K562 (cell line): ENCODE data around the gene SLC35G2. TPM values are rescaled to one million over a fixed set of nuclear protein-coding genes. Genes with fewer than 3 reads are reported as not detected.

Source experiments
- CBX2 ChIP-seq: fragments of 200-600 bp; sonication (generic); IDR thresholded peaks from one replicate; pipeline ENCODE4 v1.6.1; 2012; ENCODE audit warnings: mild to moderate bottlenecking, low read length, inconsistent platforms; ENCODE audit not compliant: insufficient read depth, poor library complexity, severe bottlenecking
- CEBPB ChIP-seq: fragments of 450-650 bp; IDR thresholded peaks from 2 replicates; pipeline ENCODE4 v1.6.1; 2016; ENCODE audit warnings: missing genetic modification characterization, missing compliant biosample characterization
- DMBX1 ChIP-seq: fragments of 250-450 bp; sonication (Bioruptor Pico); IDR thresholded peaks from 2 replicates; pipeline ENCODE4 v1.8.0; 2022; ENCODE audit warnings: inconsistent platforms, mild to moderate bottlenecking, moderate library complexity, borderline replicate concordance
- ESRRB ChIP-seq: fragments of 250-450 bp; sonication (Bioruptor Pico); IDR thresholded peaks from 2 replicates; pipeline ENCODE4 v1.5.0; 2020; ENCODE audit warnings: mild to moderate bottlenecking, moderate library complexity, borderline replicate concordance
- GTF2F1 ChIP-seq: IDR thresholded peaks from 2 replicates; pipeline ENCODE4 v1.6.1; 2011; ENCODE audit warnings: low read depth, low read length, improper control_type of control experiment
- HMG20A ChIP-seq: fragments of 450-650 bp; formaldehyde crosslinking; conservative IDR thresholded peaks from 2 replicates; pipeline ENCODE4 v1.4.0; 2020; ENCODE audit warnings: mild to moderate bottlenecking, mixed read lengths
- HNRNPUL1 ChIP-seq: fragments of 200-400 bp; formaldehyde crosslinking; IDR thresholded peaks from 2 replicates; pipeline ENCODE4 v1.6.1; 2017; ENCODE audit warnings: low read length
- JUND ChIP-seq, 2 experiments: IDR thresholded peaks; 2 replicates in 1 of 2; 3 replicates in 1 of 2; pipeline ENCODE4 v1.6.1; 2011; ENCODE audit warnings: borderline replicate concordance in 2 of 2, low read depth in 2 of 2, low read length in 2 of 2, improper control_type of control experiment in 1 of 2, missing biosample characterization in 1 of 2, missing genetic modification characterization in 1 of 2, missing genetic modification reagents in 1 of 2
- KDM2B ChIP-seq: fragments of 250-450 bp; sonication (Bioruptor Pico); IDR thresholded peaks from 2 replicates; pipeline ENCODE4 v1.8.0; 2021; ENCODE audit warnings: mild to moderate bottlenecking, moderate library complexity
- MAFF ChIP-seq: IDR thresholded peaks from 2 replicates; pipeline ENCODE4 v1.6.1; 2012; ENCODE audit warnings: low read length, improper control_type of control experiment
- MAFG ChIP-seq: fragments of 450-650 bp; conservative IDR thresholded peaks from 2 replicates; pipeline ENCODE4 v1.6.1; 2016; ENCODE audit warnings: missing genetic modification characterization, missing compliant biosample characterization
- MAX ChIP-seq: sonication (generic); formaldehyde crosslinking; IDR thresholded peaks from 2 replicates; pipeline ENCODE4 v1.9.0; 2022; ENCODE audit warnings: mild to moderate bottlenecking, missing genetic modification reagents
- MEIS2 ChIP-seq: fragments of 450-650 bp; IDR thresholded peaks from 2 replicates; pipeline ENCODE4 v1.6.1; 2014; ENCODE audit warnings: mild to moderate bottlenecking; ENCODE audit not compliant: partially characterized antibody
- MTF1 ChIP-seq: fragments of 250-450 bp; sonication (Bioruptor Pico); IDR thresholded peaks from 2 replicates; pipeline ENCODE4 v1.9.0; 2021; ENCODE audit warnings: moderate library complexity, mild to moderate bottlenecking, inconsistent platforms, borderline replicate concordance
- PHB ChIP-seq: fragments of 250-450 bp; sonication (Bioruptor Pico); IDR thresholded peaks from 2 replicates; pipeline ENCODE4 v1.5.0; 2021
- PHB2 ChIP-seq: fragments of 450-650 bp; IDR thresholded peaks from 2 replicates; pipeline ENCODE4 v1.6.1; 2017; ENCODE audit warnings: low read depth
- RFX5 ChIP-seq: IDR thresholded peaks from 2 replicates; pipeline ENCODE4 v1.6.1; 2011; ENCODE audit warnings: low read depth, mild to moderate bottlenecking, improper control_type of control experiment, low read length
- TCF3 ChIP-seq: sonication (generic); formaldehyde crosslinking; IDR thresholded peaks from 2 replicates; pipeline ENCODE4 v1.4.0; 2020; ENCODE audit warnings: mild to moderate bottlenecking, missing genetic modification reagents
- TEAD1 ChIP-seq, 2 experiments: fragments of 450-650 bp in 1 of 2; sonication (generic) in 1 of 2; formaldehyde crosslinking; IDR thresholded peaks; 2 replicates each; pipeline versions ENCODE4 v1.4.0 to v1.8.0; 2020 to 2022; ENCODE audit warnings: mild to moderate bottlenecking in 2 of 2, missing genetic modification reagents in 1 of 2
- USF2 ChIP-seq: sonication (generic); formaldehyde crosslinking; IDR thresholded peaks from 2 replicates; pipeline ENCODE4 v1.5.0; 2020; ENCODE audit warnings: missing genetic modification reagents
- ZEB2 ChIP-seq: fragments of 450-650 bp; IDR thresholded peaks from 2 replicates; pipeline ENCODE4 v1.6.1; 2016
- ZNF224 ChIP-seq: sonication (generic); formaldehyde crosslinking; IDR thresholded peaks from 2 replicates; pipeline ENCODE4 v1.8.0; 2022; ENCODE audit warnings: mild to moderate bottlenecking, missing genetic modification reagents
- ZNF561 ChIP-seq: fragments of 450-650 bp; formaldehyde crosslinking; conservative IDR thresholded peaks from 2 replicates; pipeline ENCODE4 v1.4.0; 2020; ENCODE audit warnings: mild to moderate bottlenecking, moderate library complexity
- ZNF780A ChIP-seq: fragments of 250-450 bp; sonication (Bioruptor Pico); IDR thresholded peaks from 2 replicates; pipeline ENCODE4 v1.5.0; 2021; ENCODE audit warnings: mild to moderate bottlenecking
- ZNF79 ChIP-seq: fragments of 250-450 bp; sonication (Bioruptor Pico); IDR thresholded peaks from 2 replicates; pipeline ENCODE4 v1.4.0; 2020; ENCODE audit warnings: low read depth, mild to moderate bottlenecking, moderate library complexity
- ZSCAN29 ChIP-seq: fragments of 450-650 bp; IDR thresholded peaks from 2 replicates; pipeline ENCODE4 v1.6.1; 2017
- polyA plus RNA-seq, 8 experiments: library from polyadenylated mRNA; depleted of rRNA in 4 of 8; stranded (reverse) in 5 of 8; unstranded in 3 of 8; fragments of >200 nt; fragmentation: Nextera tagmentation in 2 of 8; fragmentation: Illumina TruSeq in 1 of 8; extraction: Ambion mirVana in 2 of 8; extraction: Trizol in 1 of 8; gene quantifications; 2 replicates each; pipeline versions ENCODE4 v1.2.1 to v1.2.3, GENCODE V29; 2011 to 2014; ENCODE audit warnings: inconsistent platforms in 1 of 8, missing spikeins in 1 of 8
- total RNA-seq, 7 experiments: library from RNA; depleted of rRNA in 6 of 7; stranded (reverse); fragments of >200 nt in 6 of 7; fragmentation: Illumina TruSeq in 2 of 7; extraction: Trizol in 2 of 7; gene quantifications; 2 replicates each; pipeline versions ENCODE4 v1.2.1 to v1.2.3, GENCODE V29; 2011 to 2021; ENCODE audit warnings: low replicate concordance in 1 of 7
- TF ChIP-seq, protein P1 (sequence below): fragments of 200-400 bp; formaldehyde crosslinking; IDR thresholded peaks from 2 replicates; pipeline ENCODE4 v1.6.1; 2017; ENCODE audit warnings: mild to moderate bottlenecking, low read depth, low read length, moderate library complexity

Gene SLC35G2
- total and polyA plus RNA-seq, 9 of the 15 experiments (the other 6 are each of a cell fraction or from before 2014, with no cell fraction given), result 2.6 to 5.9 (median 3.2) TPM

- no peak for TF ChIP-seq HMG20A (CRISPR knock-in tag)
- no peak for TF ChIP-seq ESRRB
- TF ChIP-seq JUND (IDR thresholded peaks at IDR 0.05; ENCODE audit: borderline replicate concordance, low read depth, low read length), result peak; percentile 72; the same call in 1 of the 2 replicates
- peak; percentile 55; the same call in 1 of the 3 replicates for TF ChIP-seq JUND (tag; IDR thresholded peaks at IDR 0.05; ENCODE audit: borderline replicate concordance, low read depth, low read length)
- TF ChIP-seq MAFF, result peak; percentile 76
- no peak for TF ChIP-seq RFX5
- no peak for TF ChIP-seq CBX2
- TF ChIP-seq GTF2F1, result no peak
- no peak for TF ChIP-seq USF2 (CRISPR knock-in tag)
- TF ChIP-seq ZNF561, result no peak
- TF ChIP-seq ZSCAN29, result no peak
- no peak for TF ChIP-seq HNRNPUL1
- no peak for TF ChIP-seq PHB (CRISPR knock-in tag)
- no peak for TF ChIP-seq CEBPB (tag)
- TF ChIP-seq ZNF79, result no peak
- TF ChIP-seq ZEB2, result no peak
- peak; percentile 88 for TF ChIP-seq MAFG (tag)
- no peak for TF ChIP-seq ZNF224 (CRISPR knock-in tag)
- no peak for TF ChIP-seq ZNF780A (CRISPR knock-in tag)
- no peak for TF ChIP-seq PHB2
- TF ChIP-seq TCF3 (CRISPR knock-in tag), result peak; percentile 18; the same call in 1 of the 2 replicates
- TF ChIP-seq KDM2B (CRISPR knock-in tag), result no peak
- TF ChIP-seq DMBX1 (CRISPR knock-in tag), result no peak
- no peak for TF ChIP-seq MTF1 (CRISPR knock-in tag)
- TF ChIP-seq, protein P1, sequence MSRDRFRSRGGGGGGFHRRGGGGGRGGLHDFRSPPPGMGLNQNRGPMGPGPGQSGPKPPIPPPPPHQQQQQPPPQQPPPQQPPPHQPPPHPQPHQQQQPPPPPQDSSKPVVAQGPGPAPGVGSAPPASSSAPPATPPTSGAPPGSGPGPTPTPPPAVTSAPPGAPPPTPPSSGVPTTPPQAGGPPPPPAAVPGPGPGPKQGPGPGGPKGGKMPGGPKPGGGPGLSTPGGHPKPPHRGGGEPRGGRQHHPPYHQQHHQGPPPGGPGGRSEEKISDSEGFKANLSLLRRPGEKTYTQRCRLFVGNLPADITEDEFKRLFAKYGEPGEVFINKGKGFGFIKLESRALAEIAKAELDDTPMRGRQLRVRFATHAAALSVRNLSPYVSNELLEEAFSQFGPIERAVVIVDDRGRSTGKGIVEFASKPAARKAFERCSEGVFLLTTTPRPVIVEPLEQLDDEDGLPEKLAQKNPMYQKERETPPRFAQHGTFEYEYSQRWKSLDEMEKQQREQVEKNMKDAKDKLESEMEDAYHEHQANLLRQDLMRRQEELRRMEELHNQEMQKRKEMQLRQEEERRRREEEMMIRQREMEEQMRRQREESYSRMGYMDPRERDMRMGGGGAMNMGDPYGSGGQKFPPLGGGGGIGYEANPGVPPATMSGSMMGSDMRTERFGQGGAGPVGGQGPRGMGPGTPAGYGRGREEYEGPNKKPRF, result no peak
- peak; percentile 89 for TF ChIP-seq MEIS2
- no peak for TF ChIP-seq TEAD1 (CRISPR knock-in tag; IDR thresholded peaks at IDR 0.05)
- TF ChIP-seq MAX (CRISPR knock-in tag), result no peak
These were observed 20.0 kb downstream of the SLC35G2 start (continued) for GRCh38 chr3:136838641-136839555.
